HG03378 (cell line): ENCODE measurements around the gene ZNF177.
"Not testable (repeated sequence)": the region's sequence is repeated elsewhere in the genome, so short reads cannot be mapped to it uniquely, and the experiment has no call there.

Source experiments
- ATAC-seq: cut with Tn5 transposase; IDR thresholded peaks from one replicate; pipeline ENCODE4 v1.9.1; 2021; ENCODE audit warnings: mild to moderate bottlenecking, moderate library complexity; ENCODE audit not compliant: unreplicated experiment

The ZNF177 gene

GRCh38 chr19:9362905-9363304, at the start of gene ZNF177:
TSS of gene ZNF177 (plus strand) at chr19:9363013. CDS start at chr19:9378312, 15,299 bp downstream.
- ATAC-seq: no peak

GRCh38 chr19:9313756-9314155, 49.1 kb upstream of the ZNF177 start:
- ATAC-seq: no peak

GRCh38 chr19:9321338-9321737, 41.5 kb upstream of the ZNF177 start:
- ATAC-seq: no peak

GRCh38 chr19:9321756-9322155, 41.1 kb upstream of the ZNF177 start:
- not testable (repeated sequence) for ATAC-seq

GRCh38 chr19:9322201-9322600, 40.6 kb upstream of the ZNF177 start:
- ATAC-seq: not testable (repeated sequence)

GRCh38 chr19:9323557-9323918, 39.3 kb upstream of the ZNF177 start:
- peak; percentile 30 for ATAC-seq

GRCh38 chr19:9323919-9324583, 38.8 kb upstream of the ZNF177 start, which contains the start of gene ZNF559:
TSS of gene ZNF559 (plus strand) at chr19:9324179. CDS start at chr19:9338550, 14,371 bp downstream.
- peak; percentile 91 for ATAC-seq

- no peak for ATAC-seq
Observed at GRCh38 chr19:9324584-9324962, 38.2 kb upstream of the ZNF177 start.

GRCh38 chr19:9329999-9330398, 32.8 kb upstream of the ZNF177 start:
- ATAC-seq: no peak

GRCh38 chr19:9342610-9343304, 20.1 kb upstream of the ZNF177 start:
- ATAC-seq: no peak

- ATAC-seq: no peak
Observed at GRCh38 chr19:9345005-9345404, 17.8 kb upstream of the ZNF177 start.

- ATAC-seq: no peak
Observed at GRCh38 chr19:9348253-9348652, 14.6 kb upstream of the ZNF177 start.

GRCh38 chr19:9348671-9349070, 14.1 kb upstream of the ZNF177 start:
- ATAC-seq: no peak

- ATAC-seq: no peak
Observed at GRCh38 chr19:9352505-9352904, 10.3 kb upstream of the ZNF177 start.

- no peak for ATAC-seq
Observed at GRCh38 chr19:9353011-9353410, 9.8 kb upstream of the ZNF177 start.

GRCh38 chr19:9354651-9355050, 8.2 kb upstream of the ZNF177 start:
- ATAC-seq: no peak

GRCh38 chr19:9370738-9371619, 8.2 kb downstream of the ZNF177 start:
- ATAC-seq: no peak

GRCh38 chr19:9381361-9381785, 18.6 kb downstream of the ZNF177 start:
- ATAC-seq: no peak

GRCh38 chr19:9406798-9407352, 44.1 kb downstream of the ZNF177 start:
- no peak for ATAC-seq

GRCh38 chr19:9407827-9408226, 45.0 kb downstream of the ZNF177 start:
- no peak for ATAC-seq
